GM12801 (cell line): ENCODE data around the gene CLK1.

ENCODE experiments used
- CTCF ChIP-seq: IDR thresholded peaks from one replicate; pipeline ENCODE4 v1.5.1; 2011; ENCODE audit warnings: control low read depth; ENCODE audit not compliant: insufficient read length; ENCODE audit errors: extremely low read depth

The CLK1 gene

GRCh38 chr2:200888704-200889625, 24.5 kb upstream of the CLK1 start, which contains the start of the genes NIF3L1 and PPIL3:
Gene NIF3L1, plus strand, starts transcription at chr2:200889371. Its CDS starts 2,573 bp downstream, at chr2:200891944.
Gene PPIL3, minus strand, starts transcription at chr2:200889077. Its CDS starts 1,462 bp downstream, at chr2:200887615.
- TF ChIP-seq CTCF, result no peak

- TF ChIP-seq CTCF, result no peak
Measured at GRCh38 chr2:200878289-200878880, 13.9 kb upstream of the CLK1 start.

GRCh38 chr2:200877443-200877842, 13.0 kb upstream of the CLK1 start:
- no peak for TF ChIP-seq CTCF

- TF ChIP-seq CTCF, result no peak
Measured at GRCh38 chr2:200873560-200873959, 9.1 kb upstream of the CLK1 start.

GRCh38 chr2:200871151-200871550, 6.7 kb upstream of the CLK1 start:
- TF ChIP-seq CTCF, result no peak

- TF ChIP-seq CTCF, result no peak
Measured at GRCh38 chr2:200869014-200869413, 4.6 kb upstream of the CLK1 start.

GRCh38 chr2:200863782-200864175, 679 bp downstream of the CLK1 start:
- TF ChIP-seq CTCF, result no peak
